MCF 10A (cell line): ENCODE results near the gene SSRP1. TPM values are rescaled to one million over a fixed set of nuclear protein-coding genes. Genes with fewer than 3 reads are reported as not detected.
A peak's percentile ranks its signal among the peaks of the same experiment; 100 is the strongest.

ENCODE experiments used
- BruUV-seq: library from RNA; stranded (reverse); fragments of 400-500 nt; replicated peaks from 2 replicates; lab custom pipeline; 2021; lab: Mats Ljungman, UMichigan
- CTCF ChIA-PET: fragments of 300-600 bp; sonication (Branson Sonifier 250); formaldehyde crosslinking; extraction: SDS; loops from one replicate; lab custom pipeline; 2021; ENCODE audit warnings: antibody characterized with exemption, inconsistent platforms; lab: Yijun Ruan, JAX
- POLR2A ChIA-PET: fragments of 300-600, 350-650 bp; sonication (Branson Sonifier 250); formaldehyde crosslinking; extraction: SDS; loops from one replicate; lab custom pipeline; 2020; ENCODE audit warnings: antibody characterized with exemption, inconsistent platforms; lab: Yijun Ruan, JAX
- DNase-seq: peaks from one replicate; pipeline ENCODE4 v3.0.0-alpha.2; 2018; ENCODE audit not compliant: unreplicated experiment
- H3K27ac Mint-ChIP-seq: one replicate; pipeline ENCODE4 v1.8.0; 2022; ENCODE audit warnings: mild to moderate bottlenecking, low read depth, mixed read lengths; ENCODE audit not compliant: unreplicated experiment
- H3K27me3 Mint-ChIP-seq: one replicate; pipeline ENCODE4 v1.8.0; 2022; ENCODE audit warnings: mixed read lengths; ENCODE audit not compliant: insufficient read depth, unreplicated experiment
- H3K36me3 Mint-ChIP-seq: one replicate; pipeline ENCODE4 v1.8.0; 2022; ENCODE audit warnings: mild to moderate bottlenecking, moderate library complexity, mixed read lengths; ENCODE audit not compliant: insufficient read depth, unreplicated experiment
- H3K4me1 Mint-ChIP-seq: one replicate; pipeline ENCODE4 v1.8.0; 2022; ENCODE audit warnings: mixed read lengths; ENCODE audit not compliant: insufficient read depth, unreplicated experiment
- H3K4me3 Mint-ChIP-seq: one replicate; pipeline ENCODE4 v1.8.0; 2022; ENCODE audit warnings: mild to moderate bottlenecking, moderate library complexity, mixed read lengths; ENCODE audit not compliant: unreplicated experiment
- H3K9me3 Mint-ChIP-seq: one replicate; pipeline ENCODE4 v1.8.0; 2022; ENCODE audit warnings: mixed read lengths; ENCODE audit not compliant: unreplicated experiment
- intact Hi-C: fragments of 100-400 bp; cut with micrococcal nuclease; formaldehyde crosslinking; loops from 2 replicates; pipeline ENCODE4 v1.14.1; 2022
- total RNA-seq: library from RNA; stranded (reverse); gene quantifications from 2 replicates; pipeline ENCODE4 v1.2.3, GENCODE V29; 2022
- TF ChIP-seq, protein P1 (sequence below): fragments of 200-600 bp; IDR thresholded peaks from one replicate; pipeline ENCODE4 v1.8.0; 2022; ENCODE audit warnings: antibody characterized with exemption, mild to moderate bottlenecking; ENCODE audit not compliant: unreplicated experiment

The SSRP1 gene
- total RNA-seq, 1 experiment from 2014 or later, result 229 TPM

DNA sequence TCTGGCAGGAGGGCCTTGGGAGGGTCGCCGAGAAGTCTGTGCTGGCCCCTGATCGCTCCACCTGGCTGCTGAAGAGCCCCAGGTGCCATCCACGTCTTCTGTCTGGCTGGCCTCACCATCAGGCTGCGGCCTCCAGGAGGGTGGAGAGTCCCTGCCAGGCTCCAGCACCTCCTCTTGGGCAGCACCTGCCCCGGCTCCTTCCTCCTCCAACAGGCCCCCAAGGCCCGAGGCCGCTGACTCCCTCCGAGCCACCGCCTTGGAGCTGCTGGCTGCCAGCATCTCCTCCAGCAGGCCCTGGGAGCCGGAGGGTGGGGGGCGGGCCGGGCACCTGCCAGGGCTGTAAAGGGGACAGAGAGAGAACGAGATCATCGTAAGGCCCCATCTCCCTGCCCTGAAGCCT lies 33.2 kb downstream of the SSRP1 start:
- peaks cover 99% of the 10 kb centered on the region for H3K36me3 Mint-ChIP-seq
- intact Hi-C loops, result no loop called here
- H3K27me3 Mint-ChIP-seq, result no peaks in the 10 kb centered on the region
- ChIA-PET POLR2A (interaction anchor here (0.6 to 13.4 kb wide), 4 partner anchors 9 to 1251 kb away, joined by 5 to 362 read pairs (median 156); partner anchors contain the start of gene TNKS1BP1), CTCF (interaction anchor here (0.8 to 0.9 kb wide), 2 partner anchors 9 to 19 kb away, joined by 3 to 5 read pairs; no protein-coding TSS in a partner anchor)
- no peak for DNase-seq
- BruUV-seq, result no TSS peak
- H3K4me3 Mint-ChIP-seq, result no peak overlapping the region
- H3K4me1 Mint-ChIP-seq, result peaks cover 28% of the 10 kb centered on the region
- no peak overlapping the region for H3K27ac Mint-ChIP-seq
- TF ChIP-seq, protein P1, sequence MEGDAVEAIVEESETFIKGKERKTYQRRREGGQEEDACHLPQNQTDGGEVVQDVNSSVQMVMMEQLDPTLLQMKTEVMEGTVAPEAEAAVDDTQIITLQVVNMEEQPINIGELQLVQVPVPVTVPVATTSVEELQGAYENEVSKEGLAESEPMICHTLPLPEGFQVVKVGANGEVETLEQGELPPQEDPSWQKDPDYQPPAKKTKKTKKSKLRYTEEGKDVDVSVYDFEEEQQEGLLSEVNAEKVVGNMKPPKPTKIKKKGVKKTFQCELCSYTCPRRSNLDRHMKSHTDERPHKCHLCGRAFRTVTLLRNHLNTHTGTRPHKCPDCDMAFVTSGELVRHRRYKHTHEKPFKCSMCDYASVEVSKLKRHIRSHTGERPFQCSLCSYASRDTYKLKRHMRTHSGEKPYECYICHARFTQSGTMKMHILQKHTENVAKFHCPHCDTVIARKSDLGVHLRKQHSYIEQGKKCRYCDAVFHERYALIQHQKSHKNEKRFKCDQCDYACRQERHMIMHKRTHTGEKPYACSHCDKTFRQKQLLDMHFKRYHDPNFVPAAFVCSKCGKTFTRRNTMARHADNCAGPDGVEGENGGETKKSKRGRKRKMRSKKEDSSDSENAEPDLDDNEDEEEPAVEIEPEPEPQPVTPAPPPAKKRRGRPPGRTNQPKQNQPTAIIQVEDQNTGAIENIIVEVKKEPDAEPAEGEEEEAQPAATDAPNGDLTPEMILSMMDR, result no peak
- no peaks in the 10 kb centered on the region for H3K9me3 Mint-ChIP-seq

- Mint-ChIP-seq H3K27ac (peak overlapping the region; percentile 12), H3K9me3 (no peaks in the 10 kb centered on the region), H3K4me1 (peaks cover 27% of the 10 kb centered on the region), H3K4me3 (no peak overlapping the region), H3K27me3 (no peaks in the 10 kb centered on the region), H3K36me3 (peaks cover 99% of the 10 kb centered on the region)
- TSS peak; percentile 2 for BruUV-seq
- POLR2A ChIA-PET, result interaction anchor here (0.6 to 13.4 kb wide), 4 partner anchors 8 to 1252 kb away, joined by 5 to 362 read pairs (median 156); partner anchors contain the start of gene TNKS1BP1
- intact Hi-C loops, result no loop called here
- no peak for DNase-seq
- CTCF ChIA-PET, result interaction anchor here (0.9 to 1.2 kb wide), 2 partner anchors 8 to 10 kb away, joined by 3 read pairs; no protein-coding TSS in a partner anchor
- TF ChIP-seq, protein P1, result no peak
These were observed 33.8 kb downstream of the SSRP1 start for GRCh38 chr11:57301711-57302423.

- TF ChIP-seq, protein P1, result no peak
- ChIA-PET CTCF (interaction anchor here (1.2 kb wide), 1 partner anchor 11 kb away, joined by 3 read pairs; no protein-coding TSS in a partner anchor), POLR2A (interaction anchor here (0.6 to 1.1 kb wide), 2 partner anchors 11 to 25 kb away, joined by 3 read pairs; no protein-coding TSS in a partner anchor)
- Mint-ChIP-seq H3K27ac (peak overlapping the region; percentile 12), H3K4me1 (peaks cover 35% of the 10 kb centered on the region), H3K27me3 (no peaks in the 10 kb centered on the region), H3K4me3 (no peak overlapping the region), H3K9me3 (no peaks in the 10 kb centered on the region), H3K36me3 (peaks cover 98% of the 10 kb centered on the region)
- intact Hi-C loops, result no loop called here
- BruUV-seq, result no TSS peak
- no peak for DNase-seq
These were observed 34.9 kb downstream of the SSRP1 start for GRCh38 chr11:57300785-57301184.

GRCh38 chr11:57299150-57299737 lies 36.4 kb downstream of the SSRP1 start:
- no peak for DNase-seq
- Mint-ChIP-seq H3K27me3 (no peaks in the 10 kb centered on the region), H3K27ac (no peak overlapping the region), H3K4me1 (peaks cover 41% of the 10 kb centered on the region), H3K9me3 (no peaks in the 10 kb centered on the region), H3K36me3 (peaks cover 92% of the 10 kb centered on the region), H3K4me3 (no peak overlapping the region)
- BruUV-seq, result no TSS peak
- TF ChIP-seq, protein P1, result no peak
- intact Hi-C loops, result no loop called here
- POLR2A ChIA-PET, result interaction anchor here (0.7 to 1.7 kb wide), 3 partner anchors 13 to 353 kb away, joined by 3 to 5 read pairs (median 3); no protein-coding TSS in a partner anchor
- CTCF ChIA-PET, result interaction anchor here (0.6 kb wide), 1 partner anchor 225 kb away, joined by 3 read pairs; no protein-coding TSS in a partner anchor
